ENCODE results near the gene SLC4A7. TPM values are rescaled to one million over a fixed set of nuclear protein-coding genes. Genes with fewer than 3 reads are reported as not detected.

SLC4A7 gene
- total and polyA plus RNA-seq, 2 donors (not counting 1 experiment from before 2014, with no cell fraction given), result 9.4 to 46.9 TPM

GRCh38 chr3:27454914-27455313 is 29.3 kb downstream of the SLC4A7 start:
- no peak overlapping the region for H3K4me2 ChIP-seq (replicated peaks; ENCODE audit: low read depth, low read length, poor library complexity, severe bottlenecking)
- TF ChIP-seq, protein P1, sequence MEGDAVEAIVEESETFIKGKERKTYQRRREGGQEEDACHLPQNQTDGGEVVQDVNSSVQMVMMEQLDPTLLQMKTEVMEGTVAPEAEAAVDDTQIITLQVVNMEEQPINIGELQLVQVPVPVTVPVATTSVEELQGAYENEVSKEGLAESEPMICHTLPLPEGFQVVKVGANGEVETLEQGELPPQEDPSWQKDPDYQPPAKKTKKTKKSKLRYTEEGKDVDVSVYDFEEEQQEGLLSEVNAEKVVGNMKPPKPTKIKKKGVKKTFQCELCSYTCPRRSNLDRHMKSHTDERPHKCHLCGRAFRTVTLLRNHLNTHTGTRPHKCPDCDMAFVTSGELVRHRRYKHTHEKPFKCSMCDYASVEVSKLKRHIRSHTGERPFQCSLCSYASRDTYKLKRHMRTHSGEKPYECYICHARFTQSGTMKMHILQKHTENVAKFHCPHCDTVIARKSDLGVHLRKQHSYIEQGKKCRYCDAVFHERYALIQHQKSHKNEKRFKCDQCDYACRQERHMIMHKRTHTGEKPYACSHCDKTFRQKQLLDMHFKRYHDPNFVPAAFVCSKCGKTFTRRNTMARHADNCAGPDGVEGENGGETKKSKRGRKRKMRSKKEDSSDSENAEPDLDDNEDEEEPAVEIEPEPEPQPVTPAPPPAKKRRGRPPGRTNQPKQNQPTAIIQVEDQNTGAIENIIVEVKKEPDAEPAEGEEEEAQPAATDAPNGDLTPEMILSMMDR (IDR thresholded peaks at IDR 0.05), result no peak
- no peak for TF ChIP-seq EZH2 (IDR thresholded peaks at IDR 0.05; ENCODE audit: borderline replicate concordance, insufficient read depth, low read depth, low read length, poor library complexity, severe bottlenecking)
- no peak overlapping the region for H2AFZ ChIP-seq (ENCODE audit: insufficient read depth, low read depth, low read length, poor library complexity, severe bottlenecking)
- intact Hi-C loops (cut with micrococcal nuclease), result loop anchor here (5.0 kb wide), 1 partner anchor 38 kb away; no protein-coding TSS in a partner anchor
- Mint-ChIP-seq H3K9me3 (ENCODE audit: insufficient read depth) (no peaks in the 10 kb centered on the region), H3K4me3 (no peak overlapping the region), H3K27ac (peak overlapping the region; percentile 11), H3K4me1 (peaks cover 50% of the 10 kb centered on the region), H3K27me3 (no peaks in the 10 kb centered on the region)
- ATAC-seq (ENCODE audit: low read depth) (no peak), DNase-seq (no peak)
- ChIA-PET POLR2A (no interaction called here), CTCF (no interaction called here)
- no peak overlapping the region for H3K9ac ChIP-seq (ENCODE audit: low read length)
- no peak overlapping the region for H3K27ac ChIP-seq (ENCODE audit: low read length in 2 of 2)
- H3K4me1 ChIP-seq (ENCODE audit: control insufficient read depth in 2 of 2, insufficient read depth in 2 of 2, low read length in 2 of 2), result peaks cover 7 to 8% of the 10 kb centered on the region in 2 donors
- no peaks in the 10 kb centered on the region for H3K9me3 ChIP-seq (ENCODE audit: control extremely low read depth in 1 of 3, control insufficient read depth in 2 of 3, insufficient read depth in 1 of 3, low read length in 2 of 3)
- H3K79me2 ChIP-seq (ENCODE audit: control insufficient read depth, insufficient read depth, low read length), result peaks cover 46% of the 10 kb centered on the region
- peaks cover 3% of the 10 kb centered on the region in 2 experiments for H3K36me3 ChIP-seq (replicated peaks in 1 of 2; ENCODE audit: control extremely low read depth in 1 of 2, control insufficient read depth in 1 of 2, extremely low read depth in 1 of 2, insufficient read depth in 2 of 2, low read length in 1 of 2)
- no peak overlapping the region for H3K4me3 ChIP-seq (ENCODE audit: control extremely low read depth in 1 of 5, extremely low read depth in 1 of 5, insufficient read depth in 1 of 5, low read depth in 2 of 5, low read length in 4 of 5)
- H4K20me1 ChIP-seq (ENCODE audit: control insufficient read depth, insufficient read depth, low read length, poor library complexity, severe bottlenecking), result peaks cover 16% of the 10 kb centered on the region
- H3K27me3 ChIP-seq (replicated peaks in 1 of 4; ENCODE audit: control extremely low read depth in 1 of 4, control insufficient read depth in 3 of 4, insufficient read depth in 4 of 4, low read length in 3 of 4), result no peaks in the 10 kb centered on the region

- Mint-ChIP-seq H3K9me3 (ENCODE audit: insufficient read depth) (no peaks in the 10 kb centered on the region), H3K4me3 (no peak overlapping the region), H3K27ac (peak overlapping the region; percentile 15), H3K4me1 (peaks cover 50% of the 10 kb centered on the region), H3K27me3 (no peaks in the 10 kb centered on the region)
- intact Hi-C loops (cut with micrococcal nuclease), result loop anchor here (5.0 kb wide), 1 partner anchor 37 kb away; no protein-coding TSS in a partner anchor
- TF ChIP-seq, protein P1 (IDR thresholded peaks at IDR 0.05), result no peak
- no peak for TF ChIP-seq EZH2 (IDR thresholded peaks at IDR 0.05; ENCODE audit: borderline replicate concordance, insufficient read depth, low read depth, low read length, poor library complexity, severe bottlenecking)
- H3K9ac ChIP-seq (ENCODE audit: low read length), result no peak overlapping the region
- ChIA-PET POLR2A (no interaction called here), CTCF (interaction anchor here (0.7 kb wide), 1 partner anchor 97 kb away, joined by 3 read pairs; no protein-coding TSS in a partner anchor)
- H2AFZ ChIP-seq (ENCODE audit: insufficient read depth, low read depth, low read length, poor library complexity, severe bottlenecking), result no peak overlapping the region
- no peak overlapping the region for H3K4me2 ChIP-seq (replicated peaks; ENCODE audit: low read depth, low read length, poor library complexity, severe bottlenecking)
- H3K27ac ChIP-seq (ENCODE audit: low read length in 2 of 2), result no peak overlapping the region
- peaks cover 42% of the 10 kb centered on the region for H3K79me2 ChIP-seq (ENCODE audit: control insufficient read depth, insufficient read depth, low read length)
- H3K4me3 ChIP-seq (ENCODE audit: control extremely low read depth in 1 of 5, extremely low read depth in 1 of 5, insufficient read depth in 1 of 5, low read depth in 2 of 5, low read length in 4 of 5), result no peak overlapping the region
- peaks cover 16% of the 10 kb centered on the region for H4K20me1 ChIP-seq (ENCODE audit: control insufficient read depth, insufficient read depth, low read length, poor library complexity, severe bottlenecking)
- no peaks in the 10 kb centered on the region for H3K27me3 ChIP-seq (replicated peaks in 1 of 4; ENCODE audit: control extremely low read depth in 1 of 4, control insufficient read depth in 3 of 4, insufficient read depth in 4 of 4, low read length in 3 of 4)
- DNase-seq, result no peak
- H3K36me3 ChIP-seq (replicated peaks in 1 of 2; ENCODE audit: control extremely low read depth in 1 of 2, control insufficient read depth in 1 of 2, extremely low read depth in 1 of 2, insufficient read depth in 2 of 2, low read length in 1 of 2), result peaks cover 3% of the 10 kb centered on the region in 2 experiments
- no peak for ATAC-seq (ENCODE audit: low read depth)
- H3K9me3 ChIP-seq (ENCODE audit: control extremely low read depth in 1 of 3, control insufficient read depth in 2 of 3, insufficient read depth in 1 of 3, low read length in 2 of 3), result no peaks in the 10 kb centered on the region
- WGBS (ENCODE audit: insufficient coverage), result 100% methylated on average over 1 of the region's 3 CpGs
- H3K4me1 ChIP-seq (ENCODE audit: control insufficient read depth in 2 of 2, insufficient read depth in 2 of 2, low read length in 2 of 2), result peaks cover 7 to 8% of the 10 kb centered on the region in 2 donors
Observed at GRCh38 chr3:27454461-27454860, 29.7 kb downstream of the SLC4A7 start.
